Heart left ventricle (tissue), 13 donors: Measurements from ENCODE around the gene LRRC26.

Experiments
- POLR2A ChIP-seq, 2 donors: fragments of 450-650 bp; IDR thresholded peaks; one replicate each; pipeline ENCODE4 v1.6.1; 2017; ENCODE audit warnings: antibody characterized with exemption in 2 of 2, mild to moderate bottlenecking in 2 of 2, moderate library complexity in 2 of 2
- TF ChIP-seq, protein P1 (sequence below), 12 donors: fragments of 200-600 bp; sonication (generic) in 4 of 12; IDR thresholded peaks; one replicate each; pipeline versions ENCODE4 v1.5.0 to v1.8.0; 2018 to 2022; ENCODE audit warnings: antibody characterized with exemption in 12 of 12, mild to moderate bottlenecking in 5 of 12
- donor health status: ischemic (EF 13 %, LVEDD 7.1; RV severe dilation, severe dysfunction).
- donor health status: DM: no; HTN: yes; CAD: no.
- donor health status: DM: no; HTN: no; CAD: no.
- donor health status: ischemic (EF 25% LVEDD 6.9; RV normal size, moderate dysfunction).
- donor health status: ischemic (EF 25% LVEDD 5.7; RV mildly dilated, moderate dysfunction).
- donor health status: ischemic (EF 35%, LVEDD 5.7; RV mildly dilated, moderate dysfunction).
- donor health status: nonischemic (EF 11% LVEDD 7.7; RV severe dilation, severe dysfunction).
- donor health status: DM: yes; HTN: yes; CAD: no.
- donor health status: PGD.
- donor health status: ischemic (EF 29% LVEDD 5.4; RV normal size, mild dysfunction).
- donor health status: nonischemic (EF 23%, LVEDD 6.1; RV moderate dilation, normal function).

- TF ChIP-seq, protein P1, sequence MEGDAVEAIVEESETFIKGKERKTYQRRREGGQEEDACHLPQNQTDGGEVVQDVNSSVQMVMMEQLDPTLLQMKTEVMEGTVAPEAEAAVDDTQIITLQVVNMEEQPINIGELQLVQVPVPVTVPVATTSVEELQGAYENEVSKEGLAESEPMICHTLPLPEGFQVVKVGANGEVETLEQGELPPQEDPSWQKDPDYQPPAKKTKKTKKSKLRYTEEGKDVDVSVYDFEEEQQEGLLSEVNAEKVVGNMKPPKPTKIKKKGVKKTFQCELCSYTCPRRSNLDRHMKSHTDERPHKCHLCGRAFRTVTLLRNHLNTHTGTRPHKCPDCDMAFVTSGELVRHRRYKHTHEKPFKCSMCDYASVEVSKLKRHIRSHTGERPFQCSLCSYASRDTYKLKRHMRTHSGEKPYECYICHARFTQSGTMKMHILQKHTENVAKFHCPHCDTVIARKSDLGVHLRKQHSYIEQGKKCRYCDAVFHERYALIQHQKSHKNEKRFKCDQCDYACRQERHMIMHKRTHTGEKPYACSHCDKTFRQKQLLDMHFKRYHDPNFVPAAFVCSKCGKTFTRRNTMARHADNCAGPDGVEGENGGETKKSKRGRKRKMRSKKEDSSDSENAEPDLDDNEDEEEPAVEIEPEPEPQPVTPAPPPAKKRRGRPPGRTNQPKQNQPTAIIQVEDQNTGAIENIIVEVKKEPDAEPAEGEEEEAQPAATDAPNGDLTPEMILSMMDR (IDR thresholded peaks at IDR 0.05): peak in 9 of 12 donors; percentile 16 to 42 (median 29)
- TF ChIP-seq POLR2A (IDR thresholded peaks at IDR 0.05): peak in 1 of 2 donors; percentile 95
Observed at GRCh38 chr9:137188490-137189296, 18.8 kb upstream of the LRRC26 start, which contains the start of the genes ANAPC2 and SSNA1.
